Activated naive CD8-positive, alpha-beta T cell treated with anti-CD3 and anti-CD28 coated beads, Interleukin-2, amount 10 ng/mL, durations not matched to agents 7 days and 5 days (primary cell): ENCODE results near the gene SHISA7. TPM values are rescaled to one million over a fixed set of nuclear protein-coding genes. Genes with fewer than 3 reads are reported as not detected.

Source experiments
- ATAC-seq: fragments of 150-1000 bp; cut with Tn5 transposase; one replicate; pipeline ENCODE4 v1.10.0; 2021; ENCODE audit warnings: low read depth, moderate library complexity
- POLR2A ChIA-PET: fragments of 350-600 bp; sonication (Branson Sonifier 250); formaldehyde crosslinking; loops from one replicate; lab custom pipeline; 2021; ENCODE audit warnings: antibody characterized with exemption; lab: Charles Lee
- DNase-seq: peaks from one replicate; pipeline ENCODE4 v3.0.0; 2021
- H3K27ac Mint-ChIP-seq: one replicate; pipeline ENCODE4 v1.8.0; 2022; ENCODE audit warnings: mild to moderate bottlenecking, mixed read lengths
- H3K27me3 Mint-ChIP-seq: one replicate; pipeline ENCODE4 v1.8.0; 2022; ENCODE audit warnings: mild to moderate bottlenecking, moderate library complexity, mixed read lengths
- H3K36me3 Mint-ChIP-seq: one replicate; pipeline ENCODE4 v1.8.0; 2021; ENCODE audit warnings: mild to moderate bottlenecking, mixed read lengths
- H3K4me1 Mint-ChIP-seq: one replicate; pipeline ENCODE4 v1.8.0; 2021; ENCODE audit warnings: mixed read lengths
- H3K4me3 Mint-ChIP-seq: one replicate; pipeline ENCODE4 v1.8.0; 2022; ENCODE audit warnings: mild to moderate bottlenecking, moderate library complexity, mixed read lengths
- H3K9me3 Mint-ChIP-seq: one replicate; pipeline ENCODE4 v1.8.0; 2021; ENCODE audit warnings: mixed read lengths
- total RNA-seq, 2 experiments: library from RNA; stranded (reverse); gene quantifications; one replicate each; pipeline ENCODE4 v1.2.3, GENCODE V29; 2021

Gene SHISA7
- not detected for total RNA-seq

GRCh38 chr19:55443045-55443823 lies at the start of gene SHISA7:
TSS of gene SHISA7 (minus strand) at chr19:55443300. CDS start at chr19:55442863, 437 bp downstream.
- no peak for DNase-seq

GRCh38 chr19:55492362-55492944 lies 49.4 kb upstream of the SHISA7 start:
- H3K27me3 Mint-ChIP-seq, result peaks cover 8% of the 10 kb centered on the region
- no peak overlapping the region for H3K4me3 Mint-ChIP-seq
- POLR2A ChIA-PET, result interaction anchor here (1.0 to 1.1 kb wide), 2 partner anchors 15 to 16 kb away, joined by 3 read pairs; partner anchors contain the start of gene ZNF628
- DNase-seq (no peak), ATAC-seq (no peak)
- H3K27ac Mint-ChIP-seq, result no peak overlapping the region
- no peaks in the 10 kb centered on the region for H3K9me3 Mint-ChIP-seq
- no peaks in the 10 kb centered on the region for H3K36me3 Mint-ChIP-seq
- H3K4me1 Mint-ChIP-seq, result no peaks in the 10 kb centered on the region

More at GRCh38 chr19:55443045-55443823, at the start of gene SHISA7:
- peaks cover 60% of the 10 kb centered on the region for H3K27me3 Mint-ChIP-seq
- peaks cover 1% of the 10 kb centered on the region for H3K36me3 Mint-ChIP-seq
- H3K9me3 Mint-ChIP-seq, result no peaks in the 10 kb centered on the region
- H3K4me1 Mint-ChIP-seq, result peaks cover 14% of the 10 kb centered on the region
- H3K4me3 Mint-ChIP-seq, result no peak within 1 kb of the TSS
- POLR2A ChIA-PET, result no interaction called here
- no peak for ATAC-seq
- no peak within 1 kb of the TSS for H3K27ac Mint-ChIP-seq

- H3K36me3 Mint-ChIP-seq, result no peaks in the 10 kb centered on the region
- H3K9me3 Mint-ChIP-seq, result no peaks in the 10 kb centered on the region
- ATAC-seq (no peak), DNase-seq (no peak)
- peaks cover 8% of the 10 kb centered on the region for H3K27me3 Mint-ChIP-seq
- no peaks in the 10 kb centered on the region for H3K4me1 Mint-ChIP-seq
- H3K27ac Mint-ChIP-seq, result no peak overlapping the region
- POLR2A ChIA-PET, result interaction anchor here (1.0 to 1.1 kb wide), 3 partner anchors 16 kb away, joined by 3 read pairs; partner anchors contain the start of gene ZNF628
- H3K4me3 Mint-ChIP-seq, result no peak overlapping the region
Observed at GRCh38 chr19:55491546-55492360, 48.7 kb upstream of the SHISA7 start.

DNA sequence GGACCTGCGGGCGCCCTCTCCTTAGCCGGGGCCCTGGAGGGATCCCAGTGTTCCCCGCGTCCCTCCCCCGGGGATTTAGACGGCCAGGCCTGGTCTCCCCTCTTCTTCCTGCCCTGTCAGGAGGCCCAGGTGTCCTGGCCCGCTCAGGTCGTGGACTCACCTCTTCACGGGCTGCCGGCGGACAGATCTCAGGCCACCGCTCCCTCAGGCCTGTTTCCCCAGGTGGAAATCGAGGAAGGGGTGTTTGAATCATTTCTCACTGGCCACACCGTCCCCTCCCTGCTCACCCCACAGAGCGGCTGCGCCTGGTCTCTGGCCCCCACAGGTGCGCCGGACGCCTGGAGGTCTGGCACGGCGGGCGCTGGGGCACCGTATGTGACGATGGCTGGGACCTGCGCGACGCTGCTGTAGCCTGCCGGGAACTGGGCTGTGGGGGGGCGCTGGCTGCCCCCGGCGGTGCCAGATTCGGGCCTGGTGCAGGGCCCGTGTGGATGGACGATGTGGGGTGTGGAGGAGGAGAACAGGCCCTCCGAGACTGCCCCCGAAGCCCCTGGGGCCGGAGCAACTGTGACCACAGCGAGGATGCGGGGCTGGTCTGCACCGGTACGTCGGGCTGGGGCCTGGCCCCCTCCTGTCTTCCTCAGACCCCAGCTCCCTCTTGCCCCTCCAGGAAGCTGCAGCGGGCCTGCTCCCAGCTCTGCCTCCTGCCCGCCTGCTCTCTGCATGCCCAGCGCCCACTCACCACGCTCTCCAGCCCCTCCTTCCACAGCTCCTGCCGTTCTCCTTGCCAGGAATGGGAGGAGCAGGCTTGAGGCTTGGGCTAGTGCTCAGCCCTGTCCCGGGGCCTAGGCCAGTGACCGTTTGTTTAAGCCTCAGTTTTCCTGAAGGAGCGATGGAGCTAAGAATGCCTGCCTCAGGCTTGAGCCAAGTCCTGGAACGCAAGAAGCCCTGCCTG lies 47.7 kb upstream of the SHISA7 start:
- POLR2A ChIA-PET, result interaction anchor here (0.5 to 1.1 kb wide), 2 partner anchors 15 to 114 kb away, joined by 3 read pairs; partner anchors contain the start of gene ZNF628
- H3K4me1 Mint-ChIP-seq, result peaks cover 4% of the 10 kb centered on the region
- no peaks in the 10 kb centered on the region for H3K36me3 Mint-ChIP-seq

DNA sequence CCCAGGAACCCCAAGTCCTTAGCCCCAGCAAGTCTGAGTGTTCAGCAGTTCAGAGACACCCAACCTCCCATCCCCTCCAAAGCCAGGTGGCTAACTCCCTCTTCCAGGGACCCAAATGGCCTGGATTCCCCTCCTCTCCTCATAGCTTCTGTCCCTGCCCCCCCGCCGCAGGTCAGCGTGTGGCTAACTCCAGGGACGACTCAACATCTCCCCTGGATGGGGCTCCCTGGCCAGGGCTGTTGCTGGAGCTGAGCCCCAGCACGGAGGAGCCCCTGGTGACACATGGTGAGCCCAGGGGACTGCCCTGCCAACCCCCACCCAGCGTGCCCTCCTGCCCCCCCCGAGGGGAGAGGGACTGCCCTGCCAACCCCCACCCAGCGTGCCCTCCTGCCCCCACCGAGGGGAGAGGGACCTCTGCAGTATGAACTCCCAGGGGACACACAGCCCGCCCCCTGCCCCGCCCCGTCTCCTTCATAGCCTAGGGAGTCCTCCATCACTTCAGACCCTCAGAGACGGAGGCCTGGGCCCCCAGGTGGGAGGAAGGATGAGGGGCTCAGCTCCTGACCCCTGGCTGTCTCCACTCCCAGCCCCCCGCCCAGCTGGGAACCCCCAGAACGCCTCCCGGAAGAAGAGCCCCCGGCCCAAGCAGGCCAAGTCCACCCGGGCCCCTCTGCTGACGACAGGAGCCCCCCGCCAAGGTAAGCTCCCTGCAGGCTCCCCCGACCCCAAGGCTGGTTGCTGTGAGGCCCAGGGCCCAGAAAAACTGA lies 46.8 kb upstream of the SHISA7 start:
- ATAC-seq, result no peak
- no peak overlapping the region for H3K27ac Mint-ChIP-seq
- H3K27me3 Mint-ChIP-seq, result peaks cover 8% of the 10 kb centered on the region
- POLR2A ChIA-PET, result interaction anchor here (0.5 kb wide), 1 partner anchor 115 kb away, joined by 3 read pairs; no protein-coding TSS in a partner anchor
- no peak for DNase-seq
- no peaks in the 10 kb centered on the region for H3K36me3 Mint-ChIP-seq
- no peaks in the 10 kb centered on the region for H3K9me3 Mint-ChIP-seq
- H3K4me1 Mint-ChIP-seq, result peaks cover 4% of the 10 kb centered on the region
- no peak overlapping the region for H3K4me3 Mint-ChIP-seq

More for the DNA sequence above, 47.7 kb upstream of the SHISA7 start:
- Mint-ChIP-seq H3K9me3 (no peaks in the 10 kb centered on the region), H3K27me3 (peaks cover 8% of the 10 kb centered on the region), H3K4me3 (no peak overlapping the region), H3K27ac (no peak overlapping the region)
- DNase-seq (no peak), ATAC-seq (no peak)

DNA sequence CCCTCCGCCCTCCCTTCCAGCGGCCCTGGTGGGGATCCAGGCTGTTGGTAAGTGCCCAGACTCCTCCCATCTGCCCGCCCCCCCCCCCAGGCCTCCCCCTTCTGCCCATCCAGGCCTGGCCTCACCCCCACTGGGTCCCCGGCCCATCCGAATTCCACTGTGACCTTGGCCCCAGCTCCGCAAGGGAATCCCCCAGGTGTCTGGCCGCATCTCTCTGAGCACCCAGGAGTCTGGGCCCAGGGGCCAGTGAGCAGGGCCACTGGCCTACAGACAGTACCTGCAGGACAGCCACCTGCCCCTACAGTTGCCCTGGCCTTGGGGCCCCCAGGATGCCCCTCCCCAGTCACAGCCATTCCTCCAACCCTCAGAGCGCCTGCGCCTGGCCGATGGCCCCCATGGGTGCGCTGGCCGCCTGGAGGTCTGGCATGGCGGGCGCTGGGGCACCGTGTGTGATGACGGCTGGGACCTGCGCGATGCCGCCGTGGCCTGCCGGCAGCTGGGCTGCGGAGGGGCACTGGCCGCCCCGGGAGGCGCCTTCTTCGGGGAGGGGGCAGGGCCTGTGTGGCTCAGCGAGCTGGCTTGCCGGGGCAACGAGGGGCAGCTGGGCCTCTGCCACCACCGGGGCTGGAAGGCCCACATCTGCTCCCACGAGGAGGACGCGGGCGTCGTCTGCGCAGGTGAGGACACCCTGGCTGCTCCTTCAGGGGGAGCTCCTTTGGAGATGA lies 46.0 kb upstream of the SHISA7 start:
- H3K9me3 Mint-ChIP-seq, result no peaks in the 10 kb centered on the region
- H3K36me3 Mint-ChIP-seq, result no peaks in the 10 kb centered on the region
- DNase-seq, result no peak
- H3K4me1 Mint-ChIP-seq, result peaks cover 4% of the 10 kb centered on the region
- no peak overlapping the region for H3K27ac Mint-ChIP-seq
- POLR2A ChIA-PET, result no interaction called here
- H3K27me3 Mint-ChIP-seq, result peaks cover 7% of the 10 kb centered on the region
- ATAC-seq, result no peak
- H3K4me3 Mint-ChIP-seq, result no peak overlapping the region

GRCh38 chr19:55487924-55488687 lies 45.0 kb upstream of the SHISA7 start, which contains the start of gene SSC5D:
TSS of gene SSC5D (plus strand) at chr19:55488436. CDS start at chr19:55488590, 154 bp downstream.
- ATAC-seq (no peak), DNase-seq (no peak)
- peak within 1 kb of the TSS; percentile 30 for H3K27ac Mint-ChIP-seq
- no peaks in the 10 kb centered on the region for H3K9me3 Mint-ChIP-seq
- POLR2A ChIA-PET, result interaction anchor here (1.8 kb wide), 1 partner anchor 12 kb away, joined by 10 read pairs; the partner anchor contains the start of gene ZNF628
- H3K27me3 Mint-ChIP-seq, result peaks cover 6% of the 10 kb centered on the region
- H3K4me3 Mint-ChIP-seq, result no peak within 1 kb of the TSS
- H3K36me3 Mint-ChIP-seq, result no peaks in the 10 kb centered on the region
- peaks cover 4% of the 10 kb centered on the region for H3K4me1 Mint-ChIP-seq

DNA sequence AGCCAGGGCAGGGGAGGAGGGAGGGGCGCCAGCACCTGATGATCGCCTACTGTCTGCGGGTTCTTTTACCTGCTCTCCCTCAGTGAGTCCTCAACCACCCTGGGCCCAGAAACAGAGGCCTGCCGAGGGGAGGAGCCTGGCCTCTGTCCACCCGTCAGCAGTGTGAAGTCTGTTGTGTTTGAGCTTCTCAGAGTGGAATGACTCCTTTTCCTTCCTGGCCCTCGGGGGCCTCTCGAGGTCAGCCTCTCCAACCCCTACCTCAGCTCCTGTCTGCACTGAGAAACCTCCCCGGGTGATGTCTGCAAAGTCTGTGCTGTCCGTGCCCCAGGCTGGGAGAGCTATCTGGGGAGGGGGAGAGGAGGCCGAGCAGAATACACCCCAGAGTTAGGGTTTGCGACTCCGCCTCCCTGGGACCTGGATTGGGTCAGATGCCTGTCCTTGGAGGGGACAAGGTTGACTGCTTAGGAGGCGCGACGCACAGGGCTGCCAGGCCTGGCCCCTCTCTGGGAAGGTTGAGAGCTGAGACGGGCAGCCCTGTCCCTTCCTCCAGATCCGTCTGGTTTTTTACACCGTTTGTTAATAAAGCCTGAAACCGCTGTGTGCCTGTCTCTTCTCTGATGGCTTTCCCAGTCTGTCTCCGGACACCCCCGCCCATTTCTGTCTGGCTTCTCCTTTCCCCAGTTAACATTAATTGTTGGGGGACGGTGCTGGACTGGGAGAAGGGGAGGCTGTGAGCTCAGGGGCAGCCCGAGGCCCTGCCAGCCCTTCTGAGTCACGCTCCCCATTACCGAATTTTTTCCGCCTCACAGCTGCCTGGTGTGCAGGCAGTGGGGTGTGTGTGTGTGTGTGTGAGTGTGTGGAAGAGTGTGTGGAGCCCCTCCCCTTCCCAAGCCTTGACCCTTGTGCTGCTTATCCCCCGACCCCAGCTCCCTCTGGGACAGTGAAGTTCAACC lies 44.1 kb upstream of the SHISA7 start:
- peaks cover 4% of the 10 kb centered on the region for H3K4me1 Mint-ChIP-seq
- H3K36me3 Mint-ChIP-seq, result no peaks in the 10 kb centered on the region
- H3K27me3 Mint-ChIP-seq, result peaks cover 6% of the 10 kb centered on the region
- POLR2A ChIA-PET, result interaction anchor here (0.8 to 1.8 kb wide), 2 partner anchors 11 to 25 kb away, joined by 3 to 10 read pairs; partner anchors contain the start of genes ISOC2 and ZNF628
- ATAC-seq, result no peak
- no peak overlapping the region for H3K4me3 Mint-ChIP-seq
- no peaks in the 10 kb centered on the region for H3K9me3 Mint-ChIP-seq
- H3K27ac Mint-ChIP-seq, result peak overlapping the region; percentile 30
- DNase-seq, result no peak

- POLR2A ChIA-PET, result interaction anchor here (0.8 to 2.5 kb wide), 8 partner anchors 10 to 227 kb away, joined by 3 to 21 read pairs (median 4); partner anchors contain the start of genes ISOC2, KMT5C, PPP6R1 and UBE2S
- DNase-seq, result no peak
- no peaks in the 10 kb centered on the region for H3K9me3 Mint-ChIP-seq
- peaks cover 4% of the 10 kb centered on the region for H3K4me1 Mint-ChIP-seq
- no peaks in the 10 kb centered on the region for H3K36me3 Mint-ChIP-seq
- peaks cover 2% of the 10 kb centered on the region for H3K27me3 Mint-ChIP-seq
- peak overlapping the region; percentile 83 for H3K4me3 Mint-ChIP-seq
- H3K27ac Mint-ChIP-seq, result peak overlapping the region; percentile 80
- no peak for ATAC-seq
Observed at GRCh38 chr19:55486043-55486970, 43.2 kb upstream of the SHISA7 start.
